T47D (cell line): ENCODE measurements around the gene PCDH1.

Experiments used
- DNase-seq, 2 experiments: peaks; one replicate each; pipeline versions ENCODE4 v3.0.0 to v3.0.0-alpha.2; 2011 to 2012; ENCODE audit warnings: low read depth in 1 of 2, low spot score in 1 of 2
- JUND ChIP-seq: IDR thresholded peaks from 2 replicates; pipeline ENCODE4 v1.6.1; 2012; ENCODE audit warnings: low read depth
- in situ Hi-C: cut with HindIII; loops from 2 replicates; pipeline ENCODE4 v1.10.0; 2016; ENCODE audit warnings: low sequenced_read_pairs, low pct_unique_long_range_greater_than_20kb

The PCDH1 gene

GRCh38 chr5:141810702-141811101 lies 67.5 kb downstream of the PCDH1 start:
- no peak for DNase-seq
- in situ Hi-C loops: no loop called here
- TF ChIP-seq JUND: no peak

GRCh38 chr5:141809380-141810096 lies 68.7 kb downstream of the PCDH1 start:
- DNase-seq: no peak
- in situ Hi-C loops: no loop called here
- TF ChIP-seq JUND: no peak

GRCh38 chr5:141808857-141809256 lies 69.4 kb downstream of the PCDH1 start:
- no peak for TF ChIP-seq JUND
- DNase-seq: no peak
- in situ Hi-C loops: no loop called here

GRCh38 chr5:141807732-141808131 lies 70.5 kb downstream of the PCDH1 start:
- no peak for DNase-seq
- no peak for TF ChIP-seq JUND
- in situ Hi-C loops: no loop called here

GRCh38 chr5:141807329-141807728 lies 70.9 kb downstream of the PCDH1 start:
- no peak for DNase-seq
- in situ Hi-C loops: no loop called here
- TF ChIP-seq JUND: no peak

- no peak for DNase-seq
- in situ Hi-C loops: no loop called here
- no peak for TF ChIP-seq JUND
Measured at GRCh38 chr5:141806626-141807025, 71.6 kb downstream of the PCDH1 start.

- in situ Hi-C loops: no loop called here
- TF ChIP-seq JUND: no peak
- DNase-seq: no peak
Measured at GRCh38 chr5:141805874-141806595, 72.2 kb downstream of the PCDH1 start.

- in situ Hi-C loops: no loop called here
- DNase-seq: no peak
Measured at GRCh38 chr5:141804475-141804874, 73.7 kb downstream of the PCDH1 start.

More at GRCh38 chr5:141804475-141804874, 73.7 kb downstream of the PCDH1 start:
- no peak for TF ChIP-seq JUND
